SK-N-SH (cell line): ENCODE data around the gene SMARCD3.

Source experiments
- EP300 ChIP-seq, 2 experiments: IDR thresholded peaks; 2 replicates each; pipeline versions ENCODE4 v1.4.0 to v1.6.1; 2012; ENCODE audit warnings: borderline replicate concordance in 1 of 2, low read depth in 1 of 2, low read length in 1 of 2
- POLR2AphosphoS5 ChIP-seq: IDR thresholded peaks from 2 replicates; pipeline ENCODE4 v1.6.1; 2012; ENCODE audit warnings: low read depth, low read length
- YY1 ChIP-seq: IDR thresholded peaks from 2 replicates; pipeline ENCODE4 v1.4.0; 2012; ENCODE audit warnings: low read depth, mild to moderate bottlenecking
- TF ChIP-seq, protein P1 (sequence below): fragments of 200-600 bp; sonication (generic); IDR thresholded peaks from 2 replicates; pipeline ENCODE4 v1.6.1; 2017; ENCODE audit warnings: antibody characterized with exemption, mild to moderate bottlenecking, moderate library complexity

DNA sequence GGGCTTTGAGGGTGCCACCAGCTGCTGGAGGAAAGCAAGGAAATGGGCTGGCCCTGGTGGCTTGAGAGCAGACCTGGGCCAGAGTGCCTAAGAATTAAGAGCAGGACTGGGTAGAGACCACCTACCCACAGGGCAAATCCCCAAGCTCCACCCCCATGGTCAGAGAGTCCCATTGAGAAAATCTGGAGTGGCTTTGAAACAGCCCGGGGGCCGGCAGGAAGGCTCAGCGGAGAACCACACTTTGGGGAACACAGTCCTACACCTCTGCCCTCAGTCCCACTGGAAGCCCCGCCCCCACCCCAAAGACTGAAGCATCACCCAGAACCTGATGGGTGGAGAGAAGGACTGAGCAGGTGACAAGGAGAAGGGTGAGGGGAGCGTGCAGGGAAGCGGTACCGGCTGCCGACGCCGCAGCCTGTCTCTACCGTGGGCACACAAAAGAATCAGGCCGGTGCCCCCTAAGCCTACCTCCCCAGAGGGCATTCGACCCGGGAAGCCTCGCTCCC, 3.6 kb downstream of the SMARCD3 start:
- TF ChIP-seq YY1 (no peak), EP300 (IDR thresholded peaks at IDR 0.05; ENCODE audit: borderline replicate concordance in 1 of 2, low read depth in 1 of 2, low read length in 1 of 2) (no peak), POLR2AphosphoS5 (no peak)
- TF ChIP-seq, protein P1, sequence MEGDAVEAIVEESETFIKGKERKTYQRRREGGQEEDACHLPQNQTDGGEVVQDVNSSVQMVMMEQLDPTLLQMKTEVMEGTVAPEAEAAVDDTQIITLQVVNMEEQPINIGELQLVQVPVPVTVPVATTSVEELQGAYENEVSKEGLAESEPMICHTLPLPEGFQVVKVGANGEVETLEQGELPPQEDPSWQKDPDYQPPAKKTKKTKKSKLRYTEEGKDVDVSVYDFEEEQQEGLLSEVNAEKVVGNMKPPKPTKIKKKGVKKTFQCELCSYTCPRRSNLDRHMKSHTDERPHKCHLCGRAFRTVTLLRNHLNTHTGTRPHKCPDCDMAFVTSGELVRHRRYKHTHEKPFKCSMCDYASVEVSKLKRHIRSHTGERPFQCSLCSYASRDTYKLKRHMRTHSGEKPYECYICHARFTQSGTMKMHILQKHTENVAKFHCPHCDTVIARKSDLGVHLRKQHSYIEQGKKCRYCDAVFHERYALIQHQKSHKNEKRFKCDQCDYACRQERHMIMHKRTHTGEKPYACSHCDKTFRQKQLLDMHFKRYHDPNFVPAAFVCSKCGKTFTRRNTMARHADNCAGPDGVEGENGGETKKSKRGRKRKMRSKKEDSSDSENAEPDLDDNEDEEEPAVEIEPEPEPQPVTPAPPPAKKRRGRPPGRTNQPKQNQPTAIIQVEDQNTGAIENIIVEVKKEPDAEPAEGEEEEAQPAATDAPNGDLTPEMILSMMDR: no peak
